Prostate gland (tissue), 2 donors: ENCODE measurements around the gene E2F6.

ENCODE experiments used
- POLR2A ChIP-seq: fragments of 450-650 bp; IDR thresholded peaks from one replicate; pipeline ENCODE4 v1.6.1; 2016; ENCODE audit warnings: antibody characterized with exemption, mild to moderate bottlenecking
- TF ChIP-seq, protein P1 (sequence below), 4 experiments: fragments of 200-600 bp in 2 of 4; fragments of 450-650 bp in 2 of 4; sonication (generic) in 2 of 4; IDR thresholded peaks; 1 replicate in 3 of 4; 2 replicates in 1 of 4; pipeline ENCODE4 v1.5.1; 2016 to 2019; ENCODE audit warnings: antibody characterized with exemption in 4 of 4, mild to moderate bottlenecking in 2 of 4, moderate library complexity in 2 of 4

- TF ChIP-seq, protein P1, sequence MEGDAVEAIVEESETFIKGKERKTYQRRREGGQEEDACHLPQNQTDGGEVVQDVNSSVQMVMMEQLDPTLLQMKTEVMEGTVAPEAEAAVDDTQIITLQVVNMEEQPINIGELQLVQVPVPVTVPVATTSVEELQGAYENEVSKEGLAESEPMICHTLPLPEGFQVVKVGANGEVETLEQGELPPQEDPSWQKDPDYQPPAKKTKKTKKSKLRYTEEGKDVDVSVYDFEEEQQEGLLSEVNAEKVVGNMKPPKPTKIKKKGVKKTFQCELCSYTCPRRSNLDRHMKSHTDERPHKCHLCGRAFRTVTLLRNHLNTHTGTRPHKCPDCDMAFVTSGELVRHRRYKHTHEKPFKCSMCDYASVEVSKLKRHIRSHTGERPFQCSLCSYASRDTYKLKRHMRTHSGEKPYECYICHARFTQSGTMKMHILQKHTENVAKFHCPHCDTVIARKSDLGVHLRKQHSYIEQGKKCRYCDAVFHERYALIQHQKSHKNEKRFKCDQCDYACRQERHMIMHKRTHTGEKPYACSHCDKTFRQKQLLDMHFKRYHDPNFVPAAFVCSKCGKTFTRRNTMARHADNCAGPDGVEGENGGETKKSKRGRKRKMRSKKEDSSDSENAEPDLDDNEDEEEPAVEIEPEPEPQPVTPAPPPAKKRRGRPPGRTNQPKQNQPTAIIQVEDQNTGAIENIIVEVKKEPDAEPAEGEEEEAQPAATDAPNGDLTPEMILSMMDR (IDR thresholded peaks at IDR 0.05): no peak
- no peak for TF ChIP-seq POLR2A
Measured at GRCh38 chr2:11411244-11411643, 54.7 kb downstream of the E2F6 start.
